Epithelial cell of prostate (primary cell): ENCODE data around the gene IFT22.
"Not testable (repeated sequence)": the region's sequence is repeated elsewhere in the genome, so short reads cannot be mapped to it uniquely, and the experiment has no call there.

ENCODE experiments used
- DNase-seq: peaks from one replicate; pipeline ENCODE4 v3.0.0-alpha.2; 2011; ENCODE audit warnings: low read depth, low spot score
- H3K27ac ChIP-seq: fragments of 450-650 bp; 2 replicates; pipeline ENCODE4 v1.5.1; 2017; ENCODE audit warnings: mild to moderate bottlenecking

The IFT22 gene

GRCh38 chr7:101321491-101322401, at the start of gene IFT22:
TSS of gene IFT22 (minus strand) at chr7:101321812. CDS start at chr7:101321709, 103 bp downstream.
- no peak for DNase-seq
- H3K27ac ChIP-seq: peak within 1 kb of the TSS; percentile 22

GRCh38 chr7:101370836-101371235, 49.2 kb upstream of the IFT22 start:
- no peak for DNase-seq

GRCh38 chr7:101368422-101369165, 47.0 kb upstream of the IFT22 start:
- no peak overlapping the region for H3K27ac ChIP-seq
- no peak for DNase-seq

More at GRCh38 chr7:101370836-101371235, 49.2 kb upstream of the IFT22 start:
- no peak overlapping the region for H3K27ac ChIP-seq

GRCh38 chr7:101367676-101368075, 46.1 kb upstream of the IFT22 start:
- no peak for DNase-seq
- H3K27ac ChIP-seq: no peak overlapping the region

GRCh38 chr7:101365956-101366355, 44.3 kb upstream of the IFT22 start:
- no peak overlapping the region for H3K27ac ChIP-seq
- no peak for DNase-seq

- no peak for DNase-seq
- H3K27ac ChIP-seq: no peak overlapping the region
Measured at GRCh38 chr7:101363734-101364374, 42.2 kb upstream of the IFT22 start.

- DNase-seq: no peak
- no peak overlapping the region for H3K27ac ChIP-seq
Measured at GRCh38 chr7:101363196-101363733, 41.7 kb upstream of the IFT22 start.

- H3K27ac ChIP-seq: no peak within 1 kb of the TSS
- no peak for DNase-seq
Measured at GRCh38 chr7:101362334-101363195, 41.0 kb upstream of the IFT22 start, which contains the start of gene COL26A1. TSS of gene COL26A1 (plus strand) at chr7:101362875. CDS start at chr7:101363033, 158 bp downstream.

- no peak for DNase-seq
- no peak overlapping the region for H3K27ac ChIP-seq
Measured at GRCh38 chr7:101357433-101357832, 35.8 kb upstream of the IFT22 start.

- no peak for DNase-seq
- H3K27ac ChIP-seq: no peak overlapping the region
Measured at GRCh38 chr7:101352920-101353308, 31.3 kb upstream of the IFT22 start.

GRCh38 chr7:101349300-101349699, 27.7 kb upstream of the IFT22 start:
- not testable (repeated sequence) for DNase-seq, H3K27ac ChIP-seq

- not testable (repeated sequence) for DNase-seq, H3K27ac ChIP-seq
Measured at GRCh38 chr7:101348456-101349067, 26.9 kb upstream of the IFT22 start.

GRCh38 chr7:101347477-101347876, 25.9 kb upstream of the IFT22 start:
- no peak overlapping the region for H3K27ac ChIP-seq
- DNase-seq: no peak

- no peak overlapping the region for H3K27ac ChIP-seq
- no peak for DNase-seq
Measured at GRCh38 chr7:101342892-101343291, 21.3 kb upstream of the IFT22 start.

- no peak for DNase-seq
- no peak overlapping the region for H3K27ac ChIP-seq
Measured at GRCh38 chr7:101340379-101340778, 18.8 kb upstream of the IFT22 start.

- no peak for DNase-seq
Measured at GRCh38 chr7:101333912-101334311, 12.3 kb upstream of the IFT22 start.

GRCh38 chr7:101332026-101332425, 10.4 kb upstream of the IFT22 start:
- no peak overlapping the region for H3K27ac ChIP-seq
- DNase-seq: no peak

More at GRCh38 chr7:101333912-101334311, 12.3 kb upstream of the IFT22 start:
- H3K27ac ChIP-seq: no peak overlapping the region

GRCh38 chr7:101330011-101330484, 8.4 kb upstream of the IFT22 start:
- DNase-seq: no peak
- H3K27ac ChIP-seq: no peak overlapping the region

GRCh38 chr7:101328159-101328558, 6.5 kb upstream of the IFT22 start:
- H3K27ac ChIP-seq: no peak overlapping the region
- DNase-seq: no peak
